Activated CD4-positive, alpha-beta memory T cell treated with anti-CD3 and anti-CD28 coated beads for 36 hours (primary cell): ENCODE data around the gene RAB29. TPM values are rescaled to one million over a fixed set of nuclear protein-coding genes. Genes with fewer than 3 reads are reported as not detected.
A peak's percentile ranks its signal among the peaks of the same experiment; 100 is the strongest.
"Not testable (repeated sequence)": the region's sequence is repeated elsewhere in the genome, so short reads cannot be mapped to it uniquely, and the experiment has no call there.

ENCODE experiments used
- CTCF ChIA-PET: fragments of 350-600 bp; sonication (Branson Sonifier 250); formaldehyde crosslinking; loops from one replicate; lab custom pipeline; 2021; ENCODE audit warnings: antibody characterized with exemption, inconsistent platforms; lab: Charles Lee
- POLR2A ChIA-PET: fragments of 350-600 bp; sonication (Branson Sonifier 250); formaldehyde crosslinking; loops from one replicate; lab custom pipeline; 2021; ENCODE audit warnings: antibody characterized with exemption; lab: Charles Lee
- DNase-seq: peaks from one replicate; pipeline ENCODE4 v3.0.0-alpha.2; 2020
- H3K27ac Mint-ChIP-seq: one replicate; pipeline ENCODE4 v1.8.0; 2021; ENCODE audit warnings: mixed read lengths
- H3K27me3 Mint-ChIP-seq: one replicate; pipeline ENCODE4 v1.8.0; 2021; ENCODE audit warnings: mixed read lengths
- H3K36me3 Mint-ChIP-seq: one replicate; pipeline ENCODE4 v1.8.0; 2021; ENCODE audit warnings: mixed read lengths
- H3K4me1 Mint-ChIP-seq: one replicate; pipeline ENCODE4 v1.8.0; 2021; ENCODE audit warnings: low read depth, mixed read lengths
- H3K4me3 Mint-ChIP-seq: one replicate; pipeline ENCODE4 v1.8.0; 2021; ENCODE audit warnings: mild to moderate bottlenecking, mixed read lengths
- H3K9me3 Mint-ChIP-seq: one replicate; pipeline ENCODE4 v1.8.0; 2021; ENCODE audit warnings: mixed read lengths
- intact Hi-C: fragments of 100-400 bp; cut with micrococcal nuclease; formaldehyde crosslinking; loops from one replicate; pipeline ENCODE4 v1.15.1; 2023
- total RNA-seq, 2 experiments: library from RNA; stranded (reverse); gene quantifications; one replicate each; pipeline ENCODE4 v1.2.3, GENCODE V29; 2021

Gene RAB29
- total RNA-seq, 2 experiments from 2014 or later = 31.5 to 31.6 TPM

DNA sequence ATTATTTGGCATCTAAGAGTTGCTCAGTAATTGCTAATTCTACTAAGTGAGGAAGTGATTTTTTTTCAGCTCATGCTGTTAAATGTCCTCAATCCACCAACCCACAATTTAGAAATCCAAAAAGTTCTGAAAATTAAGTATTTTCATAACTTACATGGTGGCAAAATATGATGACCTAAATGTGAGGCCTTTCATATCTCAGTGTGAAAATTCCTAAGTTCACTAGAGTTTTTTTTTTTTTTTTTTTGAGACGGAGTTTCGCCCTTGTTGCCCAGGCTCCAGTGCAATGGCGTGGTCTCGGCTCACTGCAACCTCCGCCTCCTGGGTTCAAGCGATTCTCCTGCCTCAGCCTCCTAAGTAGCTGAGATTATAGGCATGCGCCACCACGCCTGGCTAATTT lies 30.9 kb downstream of the RAB29 start:
- ChIA-PET POLR2A (interaction anchor here (1.7 kb wide), 1 partner anchor 30 kb away, joined by 4 read pairs; no protein-coding TSS in a partner anchor), CTCF (interaction anchor here (1.9 kb wide), 1 partner anchor 33 kb away, joined by 6 read pairs; no protein-coding TSS in a partner anchor)
- DNase-seq = no peak
- no peak overlapping the region for H3K4me3 Mint-ChIP-seq
- H3K4me1 Mint-ChIP-seq = peaks cover 56% of the 10 kb centered on the region
- no peaks in the 10 kb centered on the region for H3K9me3 Mint-ChIP-seq
- H3K36me3 Mint-ChIP-seq = peaks cover 23% of the 10 kb centered on the region
- H3K27me3 Mint-ChIP-seq = no peaks in the 10 kb centered on the region
- H3K27ac Mint-ChIP-seq = no peak overlapping the region
- intact Hi-C loops = no loop called here

- H3K36me3 Mint-ChIP-seq = peaks cover 22% of the 10 kb centered on the region
- H3K27ac Mint-ChIP-seq = peak overlapping the region; percentile 43
- H3K9me3 Mint-ChIP-seq = no peaks in the 10 kb centered on the region
- H3K27me3 Mint-ChIP-seq = no peaks in the 10 kb centered on the region
- peaks cover 59% of the 10 kb centered on the region for H3K4me1 Mint-ChIP-seq
- ChIA-PET CTCF (interaction anchor here (1.9 kb wide), 1 partner anchor 32 kb away, joined by 6 read pairs; no protein-coding TSS in a partner anchor), POLR2A (no interaction called here)
- no peak for DNase-seq
- intact Hi-C loops = no loop called here
- H3K4me3 Mint-ChIP-seq = no peak overlapping the region
These were observed 31.3 kb downstream of the RAB29 start for GRCh38 chr1:205743977-205744376.

DNA sequence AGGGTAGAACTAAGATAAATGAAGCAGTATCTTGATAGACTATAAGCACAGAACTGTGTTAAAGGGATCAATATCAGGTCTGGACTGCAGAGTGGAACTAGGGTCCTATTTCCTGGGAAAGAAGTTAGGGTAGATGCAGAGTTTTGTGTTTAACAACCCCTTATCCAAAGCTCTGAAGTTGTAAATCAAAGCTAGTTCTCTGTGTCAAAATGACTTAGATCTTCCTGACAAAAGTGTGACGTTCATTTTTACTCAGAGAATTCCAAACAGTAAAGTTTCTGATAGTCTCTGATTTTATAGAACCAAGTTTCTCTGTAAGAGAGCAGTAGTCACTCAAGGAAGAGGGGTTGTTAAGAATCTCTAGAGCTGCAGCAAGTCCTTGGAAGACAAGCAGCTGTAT lies 33.6 kb downstream of the RAB29 start:
- DNase-seq = no peak
- no peak overlapping the region for H3K4me3 Mint-ChIP-seq
- H3K27me3 Mint-ChIP-seq = no peaks in the 10 kb centered on the region
- H3K4me1 Mint-ChIP-seq = peaks cover 52% of the 10 kb centered on the region
- no peaks in the 10 kb centered on the region for H3K9me3 Mint-ChIP-seq
- H3K36me3 Mint-ChIP-seq = peaks cover 12% of the 10 kb centered on the region
- CTCF ChIA-PET = interaction anchor here (3.5 kb wide), 1 partner anchor 83 kb away, joined by 9 read pairs; no protein-coding TSS in a partner anchor
- POLR2A ChIA-PET = no interaction called here
- intact Hi-C loops = no loop called here
- H3K27ac Mint-ChIP-seq = no peak overlapping the region

GRCh38 chr1:205739348-205740160 lies 35.7 kb downstream of the RAB29 start:
- ChIA-PET POLR2A (no interaction called here), CTCF (interaction anchor here (0.7 to 3.5 kb wide), 4 partner anchors 43 to 211 kb away, joined by 3 to 9 read pairs (median 5); no protein-coding TSS in a partner anchor)
- Mint-ChIP-seq H3K9me3 (no peaks in the 10 kb centered on the region), H3K27me3 (no peaks in the 10 kb centered on the region), H3K27ac (no peak overlapping the region), H3K4me3 (no peak overlapping the region), H3K36me3 (peaks cover 13% of the 10 kb centered on the region), H3K4me1 (peaks cover 43% of the 10 kb centered on the region)
- intact Hi-C loops = no loop called here
- no peak for DNase-seq

DNA sequence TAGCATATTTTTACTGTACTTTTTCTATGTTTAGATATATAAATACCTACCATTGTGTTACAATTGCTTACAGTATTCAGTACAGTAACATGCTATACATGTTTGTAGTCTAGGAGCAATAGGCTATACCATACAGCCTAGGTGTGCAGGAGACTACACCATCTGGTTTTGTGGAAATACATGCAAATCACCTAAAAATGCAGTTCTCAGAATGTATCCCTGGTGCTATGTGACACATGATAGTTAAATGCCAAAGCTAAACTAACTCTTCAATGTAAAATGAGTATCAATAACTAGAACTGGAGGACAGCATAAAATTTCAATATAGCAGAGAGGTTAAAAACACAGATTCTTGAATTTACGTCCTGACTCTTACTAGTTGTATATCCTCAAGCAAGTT lies 40.1 kb downstream of the RAB29 start:
- CTCF ChIA-PET = interaction anchor here (0.5 kb wide), 1 partner anchor 896 kb away, joined by 3 read pairs; no protein-coding TSS in a partner anchor
- intact Hi-C loops = no loop called here
- no peak for DNase-seq
- H3K4me3 Mint-ChIP-seq = no peak overlapping the region
- H3K36me3 Mint-ChIP-seq = peaks cover 13% of the 10 kb centered on the region
- no peaks in the 10 kb centered on the region for H3K27me3 Mint-ChIP-seq
- H3K27ac Mint-ChIP-seq = no peak overlapping the region
- peaks cover 34% of the 10 kb centered on the region for H3K4me1 Mint-ChIP-seq
- H3K9me3 Mint-ChIP-seq = no peaks in the 10 kb centered on the region
- POLR2A ChIA-PET = interaction anchor here (1.2 kb wide), 1 partner anchor 10 kb away, joined by 4 read pairs; no protein-coding TSS in a partner anchor

GRCh38 chr1:205733438-205734175 lies 41.7 kb downstream of the RAB29 start:
- Mint-ChIP-seq H3K9me3 (no peaks in the 10 kb centered on the region), H3K27me3 (no peaks in the 10 kb centered on the region), H3K4me3 (no peak overlapping the region), H3K36me3 (peaks cover 10% of the 10 kb centered on the region), H3K4me1 (peaks cover 38% of the 10 kb centered on the region), H3K27ac (no peak overlapping the region)
- ChIA-PET CTCF (interaction anchor here (0.5 to 2.0 kb wide), 5 partner anchors 19 to 901 kb away, joined by 3 to 6 read pairs (median 4); no protein-coding TSS in a partner anchor), POLR2A (interaction anchor here (0.8 to 1.5 kb wide), 3 partner anchors 12 to 15 kb away, joined by 3 to 6 read pairs (median 4); no protein-coding TSS in a partner anchor)
- no peak for DNase-seq
- intact Hi-C loops = no loop called here

DNA sequence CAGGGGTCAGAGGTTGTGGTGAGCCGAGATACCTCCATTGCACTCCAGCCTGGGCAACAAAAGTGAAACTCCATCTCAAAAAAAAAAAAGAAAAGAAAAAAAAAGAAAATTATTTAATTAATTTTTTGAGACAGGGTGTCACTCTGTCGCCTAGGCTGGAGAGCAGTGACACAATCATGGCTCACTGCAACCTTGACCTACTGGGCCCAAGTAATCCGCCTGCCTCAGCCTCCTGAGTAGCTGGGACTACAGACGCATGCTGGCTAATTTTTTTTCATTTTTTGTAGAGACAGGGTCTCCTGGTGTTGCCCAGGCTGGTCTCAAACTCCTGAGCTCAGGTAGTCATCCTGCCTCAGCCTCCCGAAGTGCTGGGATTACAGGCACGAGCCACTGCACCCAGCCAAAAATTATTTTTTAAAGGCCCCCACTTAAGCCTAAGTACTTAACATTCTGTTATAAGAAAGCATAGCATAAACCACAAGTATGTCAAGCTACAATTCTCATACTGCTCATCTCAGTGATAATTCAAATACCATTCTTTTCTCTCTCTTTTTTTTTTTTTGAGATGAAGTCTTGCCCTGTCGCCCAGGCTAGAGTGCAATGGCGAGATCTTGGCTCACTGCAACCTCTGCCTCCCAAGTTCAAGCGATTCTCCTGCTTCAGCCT lies 45.2 kb downstream of the RAB29 start:
- Mint-ChIP-seq H3K4me1 (peaks cover 26% of the 10 kb centered on the region), H3K4me3 (no peak overlapping the region), H3K36me3 (peaks cover 23% of the 10 kb centered on the region), H3K27me3 (no peaks in the 10 kb centered on the region), H3K9me3 (no peaks in the 10 kb centered on the region), H3K27ac (peak overlapping the region; percentile 42)
- intact Hi-C loops = no loop called here
- POLR2A ChIA-PET = no interaction called here
- CTCF ChIA-PET = interaction anchor here (0.9 to 1.1 kb wide), 2 partner anchors 19 kb away, joined by 3 to 6 read pairs; no protein-coding TSS in a partner anchor
- DNase-seq = no peak

DNA sequence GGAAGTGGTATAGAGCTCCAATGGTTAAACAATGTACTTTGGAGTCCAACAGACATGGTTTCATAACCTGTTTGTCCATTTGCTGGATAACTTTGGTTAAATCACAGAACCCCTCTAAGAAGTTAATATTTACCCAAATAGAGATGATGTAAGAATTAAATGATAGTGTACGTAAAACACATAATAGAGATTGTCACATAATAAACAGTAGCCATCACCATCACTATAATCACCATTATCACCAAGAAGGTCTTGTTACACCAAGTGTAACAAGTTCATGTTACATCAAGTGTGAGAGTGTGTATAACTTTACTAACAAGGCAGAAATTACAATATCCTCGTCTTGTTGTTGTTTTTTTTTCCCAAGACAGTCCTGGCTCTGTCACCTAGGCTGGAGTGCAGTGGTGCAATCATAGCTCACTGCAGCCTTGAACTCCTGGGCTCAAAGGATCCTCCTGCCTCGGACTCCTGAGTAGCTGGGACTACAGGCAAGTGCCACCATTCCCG lies 48.6 kb downstream of the RAB29 start:
- no peaks in the 10 kb centered on the region for H3K9me3 Mint-ChIP-seq
- POLR2A ChIA-PET = no interaction called here

DNA sequence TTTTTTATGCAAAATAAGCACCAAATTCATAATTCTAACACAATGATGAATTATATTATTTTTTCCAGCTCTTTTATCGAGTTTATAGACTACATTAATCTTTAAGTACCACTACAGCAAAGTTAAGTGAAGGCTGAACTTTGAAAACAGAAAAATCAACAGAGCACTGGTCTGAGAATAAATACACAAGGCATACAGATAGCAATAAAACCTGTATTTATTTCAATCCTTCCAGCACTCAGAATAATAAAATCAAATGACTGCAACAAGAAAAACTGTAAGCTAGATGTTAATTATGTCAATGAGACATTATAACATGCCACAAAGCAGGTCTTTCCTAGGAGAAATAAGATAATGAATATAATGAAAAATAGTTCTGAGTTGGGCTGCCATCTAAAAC lies 49.8 kb downstream of the RAB29 start:
- H3K4me1 Mint-ChIP-seq = peaks cover 20% of the 10 kb centered on the region
- ChIA-PET CTCF (interaction anchor here (1.6 to 7.4 kb wide), 3 partner anchors 15 to 201 kb away, joined by 3 to 52 read pairs (median 12); no protein-coding TSS in a partner anchor), POLR2A (no interaction called here)
- H3K27ac Mint-ChIP-seq = no peak overlapping the region
- intact Hi-C loops = no loop called here
- DNase-seq = no peak
- no peaks in the 10 kb centered on the region for H3K9me3 Mint-ChIP-seq
- H3K36me3 Mint-ChIP-seq = peaks cover 45% of the 10 kb centered on the region
- no peaks in the 10 kb centered on the region for H3K27me3 Mint-ChIP-seq
- H3K4me3 Mint-ChIP-seq = no peak overlapping the region

More for the DNA sequence above, 48.6 kb downstream of the RAB29 start:
- CTCF ChIA-PET = interaction anchor here (3.9 to 7.4 kb wide), 2 partner anchors 16 to 68 kb away, joined by 12 to 52 read pairs; no protein-coding TSS in a partner anchor
- Mint-ChIP-seq H3K4me1 (peaks cover 20% of the 10 kb centered on the region), H3K27me3 (no peaks in the 10 kb centered on the region), H3K27ac (no peak overlapping the region), H3K4me3 (no peak overlapping the region), H3K36me3 (peaks cover 37% of the 10 kb centered on the region)
- intact Hi-C loops = no loop called here
- DNase-seq = no peak

DNA sequence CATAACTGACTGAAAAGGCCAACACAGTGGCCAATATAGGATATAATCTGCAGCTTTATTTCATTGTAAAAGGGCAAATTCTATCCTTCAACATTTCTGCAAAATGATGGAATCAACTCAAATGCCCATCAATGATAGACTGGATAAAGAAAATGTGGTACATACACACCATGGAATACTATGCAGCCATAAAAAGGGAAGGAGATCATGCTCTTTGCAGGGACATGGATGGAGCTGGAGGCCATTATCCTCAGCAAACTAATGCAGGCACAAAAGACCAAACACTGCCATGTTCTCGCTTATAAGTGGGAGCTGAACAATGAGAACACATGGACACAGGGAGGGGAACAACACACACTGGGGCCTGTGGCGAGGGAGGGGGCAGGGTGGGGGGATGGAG lies 54.5 kb downstream of the RAB29 start:
- intact Hi-C loops, H3K27me3 Mint-ChIP-seq, H3K4me3 Mint-ChIP-seq, DNase-seq, H3K9me3 Mint-ChIP-seq, H3K27ac Mint-ChIP-seq: not testable (repeated sequence)
- ChIA-PET POLR2A (interaction anchor here (0.9 to 1.6 kb wide), 3 partner anchors 10 to 27 kb away, joined by 3 read pairs; no protein-coding TSS in a partner anchor), CTCF (interaction anchor here (0.6 to 7.4 kb wide), 4 partner anchors 10 to 401 kb away, joined by 3 to 52 read pairs (median 6); no protein-coding TSS in a partner anchor)
- H3K36me3 Mint-ChIP-seq = peaks cover 57% of the 10 kb centered on the region
- H3K4me1 Mint-ChIP-seq = peaks cover 30% of the 10 kb centered on the region

- H3K36me3 Mint-ChIP-seq = peaks cover 57% of the 10 kb centered on the region
- peak overlapping the region; percentile 86 for H3K27ac Mint-ChIP-seq
- ChIA-PET POLR2A (interaction anchor here (1.4 to 1.6 kb wide), 2 partner anchors 9 to 28 kb away, joined by 3 read pairs; no protein-coding TSS in a partner anchor), CTCF (interaction anchor here (0.7 to 7.4 kb wide), 2 partner anchors 9 to 62 kb away, joined by 5 to 52 read pairs; no protein-coding TSS in a partner anchor)
- no peaks in the 10 kb centered on the region for H3K27me3 Mint-ChIP-seq
- peaks cover 30% of the 10 kb centered on the region for H3K4me1 Mint-ChIP-seq
- DNase-seq = no peak
- intact Hi-C loops = loop anchor here (2.0 kb wide), 2 partner anchors 29 to 55 kb away; partner anchors contain the start of gene RAB29
- H3K9me3 Mint-ChIP-seq = no peaks in the 10 kb centered on the region
- H3K4me3 Mint-ChIP-seq = no peak overlapping the region
These were observed 55.5 kb downstream of the RAB29 start for GRCh38 chr1:205719762-205720161.
